ENCODE results near the gene MYH11. TPM values are rescaled to one million over a fixed set of nuclear protein-coding genes. Genes with fewer than 3 reads are reported as not detected.
A peak's percentile ranks its signal among the peaks of the same experiment; 100 is the strongest.

MYH11 gene
- total and polyA plus RNA-seq, 2 donors (not counting 1 experiment from before 2014, with no cell fraction given): 1.3 to 14.5 TPM

DNA sequence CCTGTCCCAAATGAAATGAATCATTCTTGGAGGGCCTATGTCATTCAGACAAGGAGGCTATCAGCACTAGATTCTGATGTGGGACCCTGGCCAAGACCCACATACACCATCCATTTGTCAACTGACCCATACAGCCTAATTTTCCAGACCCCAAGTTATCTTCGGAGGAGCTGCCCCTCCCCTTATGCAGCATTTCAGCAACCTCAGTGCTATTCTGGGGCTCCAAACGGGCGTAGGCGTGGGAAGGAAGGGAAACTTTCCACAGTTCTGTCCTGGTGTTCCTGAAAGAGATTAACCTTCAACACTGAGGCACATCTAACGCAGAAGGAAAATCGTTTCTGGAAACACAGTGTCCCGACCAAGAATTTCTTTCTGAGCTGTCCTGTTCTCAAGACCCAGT, 86.7 kb downstream of the MYH11 start:
- Histone ChIP-seq H3K36me3 (ENCODE audit: control insufficient read depth, insufficient read depth, low read length) (no peaks in the 10 kb centered on the region), H3K9me3 (ENCODE audit: control insufficient read depth, insufficient read depth, low read depth, low read length) (no peaks in the 10 kb centered on the region), H2AFZ (ENCODE audit: low read length) (no peak overlapping the region), H3K4me3 (replicated peaks in 1 of 4; ENCODE audit: control extremely low read depth in 1 of 4, insufficient read depth in 1 of 4, low read depth in 3 of 4, low read length in 4 of 4) (no peak overlapping the region), H4K20me1 (ENCODE audit: control insufficient read depth, extremely low read depth, insufficient read depth, low read length) (no peaks in the 10 kb centered on the region), H3K9ac (ENCODE audit: insufficient read depth, low read length) (no peak overlapping the region), H3K79me2 (ENCODE audit: control insufficient read depth, insufficient read depth, low read length) (no peaks in the 10 kb centered on the region), H3K27ac (ENCODE audit: insufficient read depth, low read length) (no peak overlapping the region), H3K4me1 (ENCODE audit: control insufficient read depth, extremely low read depth, insufficient read depth, low read length) (no peaks in the 10 kb centered on the region), H3K27me3 (ENCODE audit: control insufficient read depth, insufficient read depth, low read length) (peaks cover 4% of the 10 kb centered on the region), H3K4me2 (ENCODE audit: extremely low read depth, insufficient read depth, low read length) (no peak overlapping the region)
- TF ChIP-seq, protein P1, sequence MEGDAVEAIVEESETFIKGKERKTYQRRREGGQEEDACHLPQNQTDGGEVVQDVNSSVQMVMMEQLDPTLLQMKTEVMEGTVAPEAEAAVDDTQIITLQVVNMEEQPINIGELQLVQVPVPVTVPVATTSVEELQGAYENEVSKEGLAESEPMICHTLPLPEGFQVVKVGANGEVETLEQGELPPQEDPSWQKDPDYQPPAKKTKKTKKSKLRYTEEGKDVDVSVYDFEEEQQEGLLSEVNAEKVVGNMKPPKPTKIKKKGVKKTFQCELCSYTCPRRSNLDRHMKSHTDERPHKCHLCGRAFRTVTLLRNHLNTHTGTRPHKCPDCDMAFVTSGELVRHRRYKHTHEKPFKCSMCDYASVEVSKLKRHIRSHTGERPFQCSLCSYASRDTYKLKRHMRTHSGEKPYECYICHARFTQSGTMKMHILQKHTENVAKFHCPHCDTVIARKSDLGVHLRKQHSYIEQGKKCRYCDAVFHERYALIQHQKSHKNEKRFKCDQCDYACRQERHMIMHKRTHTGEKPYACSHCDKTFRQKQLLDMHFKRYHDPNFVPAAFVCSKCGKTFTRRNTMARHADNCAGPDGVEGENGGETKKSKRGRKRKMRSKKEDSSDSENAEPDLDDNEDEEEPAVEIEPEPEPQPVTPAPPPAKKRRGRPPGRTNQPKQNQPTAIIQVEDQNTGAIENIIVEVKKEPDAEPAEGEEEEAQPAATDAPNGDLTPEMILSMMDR (conservative IDR thresholded peaks at IDR 0.05 in 1 of 2, IDR thresholded peaks at IDR 0.05 in 1 of 2; ENCODE audit: low read depth in 1 of 2, low read length in 2 of 2): no peak
- no peak for TF ChIP-seq EZH2 (IDR thresholded peaks at IDR 0.05; ENCODE audit: low read length, missing control alignments)
- DNase-seq (ENCODE audit: low read depth in 2 of 2): peak in 1 of 2 donors; percentile 56

DNA sequence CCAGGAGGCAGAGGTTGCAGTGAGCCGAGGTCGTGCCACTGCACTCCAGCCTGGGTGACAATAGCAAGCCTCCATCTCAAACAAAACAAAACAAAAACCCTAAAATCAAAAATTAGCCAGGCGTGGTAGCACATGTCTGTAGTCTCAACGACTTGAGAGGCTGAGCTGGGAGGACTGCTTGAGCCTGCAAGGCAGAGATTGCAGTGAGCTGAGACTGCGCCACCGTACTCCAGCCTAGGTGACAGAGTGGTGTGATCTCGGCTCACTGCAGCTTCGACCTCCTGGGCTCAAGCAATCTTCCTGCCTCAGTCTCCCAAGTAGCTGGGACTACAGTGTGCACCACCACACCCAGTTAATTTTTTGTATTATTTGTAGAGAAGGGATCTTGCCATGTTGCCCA, 87.6 kb downstream of the MYH11 start:
- no peak for TF ChIP-seq EZH2 (IDR thresholded peaks at IDR 0.05; ENCODE audit: low read length, missing control alignments)
- TF ChIP-seq, protein P1 (conservative IDR thresholded peaks at IDR 0.05 in 1 of 2, IDR thresholded peaks at IDR 0.05 in 1 of 2; ENCODE audit: low read depth in 1 of 2, low read length in 2 of 2): no peak
- Histone ChIP-seq H2AFZ (ENCODE audit: low read length) (no peak overlapping the region), H3K79me2 (ENCODE audit: control insufficient read depth, insufficient read depth, low read length) (no peaks in the 10 kb centered on the region)

DNA sequence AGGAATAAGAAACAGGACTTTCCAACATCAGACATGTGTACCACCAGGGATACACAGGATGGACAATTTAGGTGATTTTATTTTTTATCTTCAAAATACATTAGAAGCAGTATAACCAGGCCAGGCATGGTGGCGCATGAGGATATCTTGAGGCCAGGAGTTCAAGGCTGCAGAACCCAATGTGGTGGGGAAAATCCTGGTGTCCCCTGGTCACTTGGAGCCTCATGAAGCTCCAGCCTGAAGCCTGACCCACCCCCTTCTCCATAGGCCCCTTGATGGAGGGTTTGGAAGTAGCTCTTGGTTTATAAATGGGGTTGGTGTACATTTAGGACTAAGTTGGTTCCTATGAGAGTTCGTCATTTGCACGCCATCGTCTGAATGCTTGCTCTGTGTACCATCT, 88.6 kb downstream of the MYH11 start:
- H3K9ac ChIP-seq (ENCODE audit: insufficient read depth, low read length): no peak overlapping the region
- no peaks in the 10 kb centered on the region for H3K36me3 ChIP-seq (ENCODE audit: control insufficient read depth, insufficient read depth, low read length)
- H2AFZ ChIP-seq (ENCODE audit: low read length): no peak overlapping the region
- H3K4me2 ChIP-seq (ENCODE audit: extremely low read depth, insufficient read depth, low read length): no peak overlapping the region
- no peaks in the 10 kb centered on the region for H4K20me1 ChIP-seq (ENCODE audit: control insufficient read depth, extremely low read depth, insufficient read depth, low read length)
- TF ChIP-seq EZH2 (IDR thresholded peaks at IDR 0.05; ENCODE audit: low read length, missing control alignments): no peak
- TF ChIP-seq, protein P1 (conservative IDR thresholded peaks at IDR 0.05 in 1 of 2, IDR thresholded peaks at IDR 0.05 in 1 of 2; ENCODE audit: low read depth in 1 of 2, low read length in 2 of 2): no peak
- H3K27ac ChIP-seq (ENCODE audit: insufficient read depth, low read length): no peak overlapping the region
- H3K79me2 ChIP-seq (ENCODE audit: control insufficient read depth, insufficient read depth, low read length): no peaks in the 10 kb centered on the region
- H3K9me3 ChIP-seq (ENCODE audit: control insufficient read depth, insufficient read depth, low read depth, low read length): no peaks in the 10 kb centered on the region
- no peaks in the 10 kb centered on the region for H3K4me1 ChIP-seq (ENCODE audit: control insufficient read depth, extremely low read depth, insufficient read depth, low read length)
- no peaks in the 10 kb centered on the region for H3K27me3 ChIP-seq (ENCODE audit: control insufficient read depth, insufficient read depth, low read length)
- no peak for DNase-seq (ENCODE audit: low read depth in 2 of 2)
- no peak overlapping the region for H3K4me3 ChIP-seq (replicated peaks in 1 of 4; ENCODE audit: control extremely low read depth in 1 of 4, insufficient read depth in 1 of 4, low read depth in 3 of 4, low read length in 4 of 4)

More for the DNA sequence above, 87.6 kb downstream of the MYH11 start:
- Histone ChIP-seq H3K9ac (ENCODE audit: insufficient read depth, low read length) (no peak overlapping the region), H3K9me3 (ENCODE audit: control insufficient read depth, insufficient read depth, low read depth, low read length) (no peaks in the 10 kb centered on the region), H4K20me1 (ENCODE audit: control insufficient read depth, extremely low read depth, insufficient read depth, low read length) (no peaks in the 10 kb centered on the region), H3K4me2 (ENCODE audit: extremely low read depth, insufficient read depth, low read length) (no peak overlapping the region), H3K4me1 (ENCODE audit: control insufficient read depth, extremely low read depth, insufficient read depth, low read length) (no peaks in the 10 kb centered on the region), H3K4me3 (replicated peaks in 1 of 4; ENCODE audit: control extremely low read depth in 1 of 4, insufficient read depth in 1 of 4, low read depth in 3 of 4, low read length in 4 of 4) (no peak overlapping the region), H3K27ac (ENCODE audit: insufficient read depth, low read length) (no peak overlapping the region), H3K36me3 (ENCODE audit: control insufficient read depth, insufficient read depth, low read length) (no peaks in the 10 kb centered on the region), H3K27me3 (ENCODE audit: control insufficient read depth, insufficient read depth, low read length) (no peaks in the 10 kb centered on the region)
- DNase-seq (ENCODE audit: low read depth in 2 of 2): no peak

Data from fibroblast of lung (primary cell).